SK-N-MC (cell line): ENCODE data around the gene FBF1.

ENCODE experiments used
- DNase-seq: peaks from one replicate; pipeline ENCODE4 v3.0.0-alpha.2; 2011; ENCODE audit warnings: low read depth, low spot score
- H3K27ac ChIP-seq: fragments of 200-600 bp; sonication (generic); 2 replicates; pipeline ENCODE4 v1.5.1; 2016; ENCODE audit warnings: mixed run types
- H3K36me3 ChIP-seq: fragments of 200-600 bp; sonication (generic); 2 replicates; pipeline ENCODE4 v1.6.1; 2017; ENCODE audit warnings: antibody characterized with exemption, low read length, mixed read lengths; ENCODE audit not compliant: insufficient read depth
- H3K4me3 ChIP-seq: fragments of 200-600 bp; sonication (generic); 2 replicates; pipeline ENCODE4 v1.5.1; 2016
- H3K9ac ChIP-seq: fragments of 200-600 bp; sonication (generic); 2 replicates; pipeline ENCODE4 v1.8.0; 2017; ENCODE audit warnings: mixed run types, mixed read lengths; ENCODE audit not compliant: insufficient read length
- H3K9me3 ChIP-seq: fragments of 200-600 bp; sonication (generic); 2 replicates; pipeline ENCODE4 v1.6.1; 2017; ENCODE audit warnings: low read depth, mild to moderate bottlenecking, antibody characterized with exemption, low read length, moderate library complexity, mixed read lengths
- EZH2 ChIP-seq: fragments of 200-600 bp; sonication (generic); IDR thresholded peaks from one replicate; pipeline ENCODE4 v1.6.1; 2017; ENCODE audit warnings: antibody characterized with exemption
- FOXP2 ChIP-seq: optimal IDR thresholded peaks from 2 replicates; pipeline ENCODE3; 2011; ENCODE audit warnings: mild to moderate bottlenecking, moderate library complexity; ENCODE audit not compliant: insufficient read depth; ENCODE audit errors: extremely low read length, control extremely low read depth
- POLR2AphosphoS5 ChIP-seq: IDR thresholded peaks from 2 replicates; pipeline ENCODE4 v1.6.1; 2012; ENCODE audit warnings: mild to moderate bottlenecking, low read depth, low read length, borderline replicate concordance

Gene FBF1

DNA sequence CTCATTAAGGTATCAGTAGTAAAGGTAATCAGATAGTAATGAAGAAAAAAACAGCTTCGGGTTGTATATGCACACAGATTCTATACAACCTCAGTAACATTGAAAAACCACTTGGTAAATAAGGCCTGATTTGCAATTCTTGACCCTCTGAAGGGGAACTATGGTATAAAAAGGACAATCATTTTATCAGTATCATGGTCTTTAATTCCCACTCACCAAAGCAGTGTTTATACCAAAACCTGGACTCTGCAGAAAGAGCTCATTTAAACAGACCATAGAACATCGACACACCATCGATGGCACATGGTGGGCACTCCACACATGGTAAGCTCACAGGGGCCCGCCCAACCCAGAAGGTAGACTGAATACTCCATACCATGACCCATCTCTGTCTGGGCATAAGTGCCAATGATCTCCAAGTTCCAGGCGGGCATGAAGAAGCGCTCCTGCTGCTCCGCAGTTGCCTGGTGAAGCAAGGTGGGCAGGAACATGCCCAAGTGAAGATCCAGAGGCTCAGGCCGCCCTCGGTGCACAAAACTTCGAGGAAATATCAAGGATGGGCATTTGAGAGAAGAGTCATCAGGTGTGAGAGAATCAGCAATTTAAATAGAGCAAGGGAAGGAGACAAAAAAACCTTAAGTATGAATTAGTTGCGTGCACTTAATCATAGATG, 19.1 kb upstream of the FBF1 start:
- peaks cover 16% of the 10 kb centered on the region for H3K36me3 ChIP-seq
- no peak for DNase-seq
- no peaks in the 10 kb centered on the region for H3K9me3 ChIP-seq
- 0 out of 2 replicates have a peak overlapping the region, but pooled peaks have one; percentile 11 for H3K27ac ChIP-seq
- H3K4me3 ChIP-seq = no peak overlapping the region
- H3K9ac ChIP-seq = no peak overlapping the region
- TF ChIP-seq FOXP2 (no peak), EZH2 (no peak), POLR2AphosphoS5 (no peak)

DNA sequence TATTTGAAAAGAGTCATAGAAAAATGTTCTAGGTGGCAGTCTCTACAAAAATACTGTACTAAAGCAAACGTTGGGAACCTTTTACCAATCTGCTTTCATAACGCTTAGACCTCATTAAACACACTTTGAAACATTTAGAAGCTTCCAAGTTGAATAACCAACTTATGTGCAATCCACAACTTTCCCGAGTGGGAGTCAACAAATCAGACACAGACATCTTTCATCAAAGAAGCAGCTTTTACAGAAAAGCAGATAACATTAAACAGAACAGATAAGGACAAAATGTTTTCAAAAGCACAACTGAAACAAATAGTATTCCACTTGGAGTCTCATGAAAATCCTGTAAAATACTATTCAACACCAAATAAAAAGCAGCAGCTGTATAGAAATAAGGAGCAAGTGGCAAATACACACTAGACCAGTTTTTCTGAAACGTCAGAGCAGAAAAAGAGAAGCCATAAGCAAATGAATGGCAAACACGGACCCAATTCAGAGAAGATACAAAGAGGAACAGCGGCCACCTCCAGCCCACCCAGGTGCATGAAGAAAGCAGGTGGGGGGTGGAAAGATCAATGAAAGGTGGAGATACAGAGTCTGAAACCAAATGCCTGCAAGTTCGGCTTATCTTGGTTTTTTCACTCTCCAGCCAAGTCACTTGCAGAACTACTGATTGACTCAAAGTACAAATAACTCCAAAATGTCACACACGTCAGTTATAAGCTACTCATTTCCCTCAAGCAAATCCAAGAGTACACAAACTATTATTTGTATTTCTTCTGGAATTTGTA, 18.4 kb upstream of the FBF1 start:
- no peaks in the 10 kb centered on the region for H3K9me3 ChIP-seq
- no peak for TF ChIP-seq EZH2
- TF ChIP-seq FOXP2 = no peak
- no peak for TF ChIP-seq POLR2AphosphoS5
- peak overlapping the region; percentile 58 for H3K27ac ChIP-seq
- H3K4me3 ChIP-seq = no peak overlapping the region
- peaks cover 16% of the 10 kb centered on the region for H3K36me3 ChIP-seq
- no peak overlapping the region for H3K9ac ChIP-seq
- no peak for DNase-seq

DNA sequence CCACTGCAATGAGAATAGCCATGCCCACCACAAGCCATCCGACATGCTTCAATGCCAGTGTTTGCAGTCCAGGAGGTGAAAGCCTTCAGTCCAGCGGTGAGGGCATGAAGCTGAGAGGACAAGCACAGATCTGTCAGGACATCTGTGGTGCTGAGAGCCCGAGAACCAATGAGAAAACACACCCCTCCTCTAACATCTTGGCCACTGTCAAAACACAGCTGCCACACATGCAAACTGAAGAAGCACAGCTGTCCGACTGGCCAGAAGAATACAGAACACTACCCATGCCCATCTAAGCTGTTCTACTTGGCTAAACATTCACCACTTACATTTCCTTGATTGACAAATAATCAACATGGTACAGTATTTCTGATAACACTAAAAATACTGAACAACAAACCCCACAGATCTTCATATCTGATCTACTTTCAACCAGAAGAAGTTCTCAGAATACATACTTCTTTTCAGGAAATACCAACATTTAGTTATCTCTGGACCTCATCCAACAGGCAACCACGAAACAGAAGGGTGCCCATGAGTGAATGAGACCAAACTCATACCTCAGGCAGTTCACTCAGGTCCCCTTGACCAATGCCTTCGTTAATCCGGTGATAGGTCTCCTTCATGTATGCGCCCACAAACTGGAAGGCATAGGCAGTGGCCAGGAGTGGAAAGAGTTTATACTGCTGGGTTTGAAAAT, 10.2 kb upstream of the FBF1 start:
- no peak overlapping the region for H3K4me3 ChIP-seq

GRCh38 chr17:75950421-75950820, 9.6 kb upstream of the FBF1 start:
- no peak for TF ChIP-seq FOXP2
- no peak for TF ChIP-seq POLR2AphosphoS5
- TF ChIP-seq EZH2 = no peak
- Histone ChIP-seq H3K27ac (no peak overlapping the region), H3K36me3 (peaks cover 66% of the 10 kb centered on the region), H3K4me3 (no peak overlapping the region), H3K9me3 (no peaks in the 10 kb centered on the region), H3K9ac (no peak overlapping the region)
- DNase-seq = no peak

More for the DNA sequence above, 10.2 kb upstream of the FBF1 start:
- no peak for TF ChIP-seq FOXP2
- TF ChIP-seq POLR2AphosphoS5 = no peak
- no peak for TF ChIP-seq EZH2
- Histone ChIP-seq H3K9ac (no peak overlapping the region), H3K27ac (peak overlapping the region; percentile 52; the same call in 1 of the 2 replicates), H3K36me3 (peaks cover 65% of the 10 kb centered on the region), H3K9me3 (no peaks in the 10 kb centered on the region)
- no peak for DNase-seq

- Histone ChIP-seq H3K4me3 (no peak overlapping the region), H3K9ac (no peak overlapping the region), H3K27ac (no peak overlapping the region), H3K9me3 (no peaks in the 10 kb centered on the region), H3K36me3 (peaks cover 33% of the 10 kb centered on the region)
- no peak for TF ChIP-seq FOXP2
- TF ChIP-seq POLR2AphosphoS5 = no peak
- TF ChIP-seq EZH2 = no peak
- DNase-seq = no peak
Observed at GRCh38 chr17:75945211-75945610, 4.4 kb upstream of the FBF1 start.

- H3K27ac ChIP-seq = no peak overlapping the region
- H3K36me3 ChIP-seq = peaks cover 21% of the 10 kb centered on the region
- H3K9ac ChIP-seq = no peak overlapping the region
- H3K9me3 ChIP-seq = no peaks in the 10 kb centered on the region
- TF ChIP-seq EZH2 (no peak), POLR2AphosphoS5 (no peak), FOXP2 (no peak)
- H3K4me3 ChIP-seq = no peak overlapping the region
- no peak for DNase-seq
Observed at GRCh38 chr17:75943491-75943890, 2.6 kb upstream of the FBF1 start.

- peaks cover 13% of the 10 kb centered on the region for H3K36me3 ChIP-seq
- no peak for DNase-seq
- TF ChIP-seq FOXP2 (no peak), POLR2AphosphoS5 (no peak), EZH2 (no peak)
- no peak overlapping the region for H3K9ac ChIP-seq
- no peaks in the 10 kb centered on the region for H3K9me3 ChIP-seq
- H3K4me3 ChIP-seq = no peak overlapping the region
- H3K27ac ChIP-seq = no peak overlapping the region
Observed at GRCh38 chr17:75942473-75942872, 1.6 kb upstream of the FBF1 start.

- peak overlapping the region; percentile 54 for H3K9ac ChIP-seq
- no peaks in the 10 kb centered on the region for H3K9me3 ChIP-seq
- TF ChIP-seq EZH2 (no peak), POLR2AphosphoS5 (no peak), FOXP2 (no peak)
- H3K27ac ChIP-seq = 0 out of 2 replicates have a peak overlapping the region, but pooled peaks have one; percentile 16
- peaks cover 9% of the 10 kb centered on the region for H3K36me3 ChIP-seq
- no peak for DNase-seq
- peak overlapping the region; percentile 94 for H3K4me3 ChIP-seq
Observed at GRCh38 chr17:75941442-75941819, 589 bp upstream of the FBF1 start.
